SK-N-SH treated with all-trans-retinoic acid at 6 μM for 48 hours (cell line): ENCODE results near the gene MAGEA2B.
"Not testable (repeated sequence)": the region's sequence is repeated elsewhere in the genome, so short reads cannot be mapped to it uniquely, and the experiment has no call there.

ENCODE experiments used
- ARNTL ChIP-seq: fragments of 450-650 bp; formaldehyde crosslinking; IDR thresholded peaks from 2 replicates; pipeline ENCODE4 v1.5.0; 2020; ENCODE audit warnings: low read depth, mild to moderate bottlenecking, moderate library complexity, borderline replicate concordance
- BACH2 ChIP-seq: fragments of 250-450 bp; sonication (Bioruptor Pico); IDR thresholded peaks from 2 replicates; pipeline ENCODE4 v1.9.0; 2021; ENCODE audit warnings: mild to moderate bottlenecking, borderline replicate concordance
- CSDC2 ChIP-seq: fragments of 250-450 bp; sonication (Bioruptor Pico); IDR thresholded peaks from 2 replicates; pipeline ENCODE4 v1.5.0; 2020; ENCODE audit warnings: mild to moderate bottlenecking, moderate library complexity
- ISL1 ChIP-seq: fragments of 250-450 bp; sonication (Bioruptor Pico); IDR thresholded peaks from 2 replicates; pipeline ENCODE4 v2.1.2; 2022; ENCODE audit warnings: mild to moderate bottlenecking, moderate library complexity
- OSR1 ChIP-seq: fragments of 250-450 bp; sonication (Bioruptor Pico); IDR thresholded peaks from 2 replicates; pipeline ENCODE4 v1.8.0; 2022; ENCODE audit warnings: moderate library complexity, mild to moderate bottlenecking, inconsistent platforms
- PATZ1 ChIP-seq: fragments of 250-450 bp; sonication (Bioruptor Pico); IDR thresholded peaks from 2 replicates; pipeline ENCODE4 v1.8.0; 2020; ENCODE audit warnings: mild to moderate bottlenecking, moderate library complexity, borderline replicate concordance
- PPARA ChIP-seq: fragments of 250-450 bp; sonication (Bioruptor Pico); IDR thresholded peaks from 2 replicates; pipeline ENCODE4 v1.5.0; 2020; ENCODE audit warnings: mild to moderate bottlenecking, borderline replicate concordance
- RARB ChIP-seq: fragments of 250-450 bp; sonication (Bioruptor Pico); IDR thresholded peaks from 2 replicates; pipeline ENCODE4 v1.8.0; 2021; ENCODE audit warnings: mild to moderate bottlenecking, moderate library complexity
- TCF4 ChIP-seq: fragments of 250-450 bp; sonication (Bioruptor Pico); IDR thresholded peaks from 2 replicates; pipeline ENCODE4 v1.8.0; 2021; ENCODE audit warnings: mild to moderate bottlenecking, moderate library complexity, borderline replicate concordance
- TSHZ2 ChIP-seq: fragments of 250-450 bp; sonication (Bioruptor Pico); IDR thresholded peaks from 2 replicates; pipeline ENCODE4 v1.5.0; 2020; ENCODE audit warnings: mild to moderate bottlenecking, moderate library complexity
- ZFP3 ChIP-seq: fragments of 250-450 bp; sonication (Bioruptor Pico); IDR thresholded peaks from 2 replicates; pipeline ENCODE4 v1.5.0; 2020; ENCODE audit warnings: mild to moderate bottlenecking, moderate library complexity
- ZNF70 ChIP-seq: fragments of 450-650 bp; formaldehyde crosslinking; IDR thresholded peaks from 2 replicates; pipeline ENCODE4 v1.5.0; 2020; ENCODE audit warnings: mild to moderate bottlenecking, moderate library complexity

- TF ChIP-seq TSHZ2 (CRISPR knock-in tag); OSR1 (CRISPR knock-in tag); PATZ1 (CRISPR knock-in tag); ISL1 (CRISPR knock-in tag); CSDC2 (CRISPR knock-in tag); RARB (CRISPR knock-in tag); PPARA (CRISPR knock-in tag); ARNTL; TCF4 (CRISPR knock-in tag); ZNF70; BACH2 (CRISPR knock-in tag); ZFP3: not testable (repeated sequence)
These were observed 45.1 kb downstream of the MAGEA2B start for GRCh38 chrX:152759544-152759943.
